Stimulated activated naive CD8-positive, alpha-beta T cell treated with anti-CD3 and anti-CD28 coated beads, Interleukin-15, amount 100 ng/mL, for 72 hours (primary cell): ENCODE measurements around the gene DIP2B.
A peak's percentile ranks its signal among the peaks of the same experiment; 100 is the strongest.
"Not testable (repeated sequence)": the region's sequence is repeated elsewhere in the genome, so short reads cannot be mapped to it uniquely, and the experiment has no call there.

ENCODE experiments used
- ATAC-seq: fragments of 150-1000 bp; cut with Tn5 transposase; 2 replicates; pipeline ENCODE4 v1.10.0; 2021; ENCODE audit warnings: mild to moderate bottlenecking, moderate library complexity
- DNase-seq, 2 donors: peaks; one replicate each; pipeline ENCODE4 v3.0.0; 2021 to 2022
- H3K27ac Mint-ChIP-seq, 2 donors: one replicate each; pipeline ENCODE4 v1.8.0; 2022; ENCODE audit warnings: mild to moderate bottlenecking in 2 of 2, mixed read lengths in 2 of 2, moderate library complexity in 2 of 2
- H3K27me3 Mint-ChIP-seq: one replicate; pipeline ENCODE4 v1.8.0; 2022; ENCODE audit warnings: mixed read lengths
- H3K4me1 Mint-ChIP-seq: one replicate; pipeline ENCODE4 v1.8.0; 2022; ENCODE audit warnings: mild to moderate bottlenecking, mixed read lengths
- H3K4me3 Mint-ChIP-seq, 2 donors: one replicate each; pipeline ENCODE4 v1.8.0; 2022; ENCODE audit warnings: mild to moderate bottlenecking in 2 of 2, mixed read lengths in 2 of 2, moderate library complexity in 1 of 2
- H3K9me3 Mint-ChIP-seq, 2 donors: one replicate each; pipeline ENCODE4 v1.8.0; 2022; ENCODE audit warnings: mixed read lengths in 2 of 2

Gene DIP2B

GRCh38 chr12:50533203-50533584 lies 28.4 kb downstream of the DIP2B start:
- no peak overlapping the region for H3K4me3 Mint-ChIP-seq
- no peaks in the 10 kb centered on the region for H3K9me3 Mint-ChIP-seq
- no peak for DNase-seq
- peaks cover 28% of the 10 kb centered on the region for H3K4me1 Mint-ChIP-seq
- H3K27me3 Mint-ChIP-seq, result no peaks in the 10 kb centered on the region
- no peak for ATAC-seq
- no peak overlapping the region for H3K27ac Mint-ChIP-seq

- Mint-ChIP-seq H3K4me1 (peaks cover 23% of the 10 kb centered on the region), H3K27me3 (no peaks in the 10 kb centered on the region), H3K4me3 (no peak overlapping the region), H3K27ac (peak overlapping the region in 1 of 2 donors; percentile 23), H3K9me3 (no peaks in the 10 kb centered on the region)
- no peak for DNase-seq
- ATAC-seq, result no peak
Observed at GRCh38 chr12:50533971-50534370, 29.2 kb downstream of the DIP2B start.

GRCh38 chr12:50536831-50537537 lies 32.2 kb downstream of the DIP2B start:
- Mint-ChIP-seq H3K27ac (no peak overlapping the region), H3K27me3 (no peaks in the 10 kb centered on the region), H3K9me3 (no peaks in the 10 kb centered on the region), H3K4me3 (no peak overlapping the region), H3K4me1 (peaks cover 30% of the 10 kb centered on the region)
- ATAC-seq (no peak), DNase-seq (no peak)

- H3K4me3 Mint-ChIP-seq, result no peak overlapping the region
- no peaks in the 10 kb centered on the region for H3K27me3 Mint-ChIP-seq
- no peak for DNase-seq
- H3K4me1 Mint-ChIP-seq, result peaks cover 35% of the 10 kb centered on the region
- ATAC-seq, result no peak
- no peak overlapping the region for H3K27ac Mint-ChIP-seq
- H3K9me3 Mint-ChIP-seq, result no peaks in the 10 kb centered on the region
Observed at GRCh38 chr12:50537538-50537919, 32.7 kb downstream of the DIP2B start.

GRCh38 chr12:50538182-50538581 lies 33.4 kb downstream of the DIP2B start:
- Mint-ChIP-seq H3K4me1 (peaks cover 42% of the 10 kb centered on the region), H3K9me3 (no peaks in the 10 kb centered on the region), H3K27ac (no peak overlapping the region), H3K27me3 (no peaks in the 10 kb centered on the region), H3K4me3 (no peak overlapping the region)
- DNase-seq (no peak), ATAC-seq (no peak)

- no peaks in the 10 kb centered on the region for H3K27me3 Mint-ChIP-seq
- no peak for ATAC-seq
- H3K27ac Mint-ChIP-seq, result no peak overlapping the region
- H3K4me1 Mint-ChIP-seq, result peaks cover 52% of the 10 kb centered on the region
- H3K9me3 Mint-ChIP-seq, result no peaks in the 10 kb centered on the region
- DNase-seq, result no peak
- H3K4me3 Mint-ChIP-seq, result no peak overlapping the region
Observed at GRCh38 chr12:50541139-50541538, 36.4 kb downstream of the DIP2B start.

GRCh38 chr12:50542448-50542847 lies 37.7 kb downstream of the DIP2B start:
- Mint-ChIP-seq H3K4me3 (peak overlapping the region in 1 of 2 donors; percentile 19), H3K4me1 (peaks cover 48% of the 10 kb centered on the region), H3K9me3 (no peaks in the 10 kb centered on the region), H3K27ac (peak overlapping the region; percentile 91 to 95), H3K27me3 (no peaks in the 10 kb centered on the region)
- DNase-seq (peak in 1 of 2 donors; percentile 30), ATAC-seq (peak; percentile 100)

- not testable (repeated sequence) for H3K9me3 Mint-ChIP-seq, DNase-seq, H3K4me3 Mint-ChIP-seq, H3K27me3 Mint-ChIP-seq, ATAC-seq
- Mint-ChIP-seq H3K4me1 (peaks cover 40% of the 10 kb centered on the region), H3K27ac (peak overlapping the region; percentile 91 to 95)
Observed at GRCh38 chr12:50543188-50543587, 38.4 kb downstream of the DIP2B start.

GRCh38 chr12:50545213-50545612 lies 40.4 kb downstream of the DIP2B start:
- no peaks in the 10 kb centered on the region for H3K9me3 Mint-ChIP-seq
- H3K4me1 Mint-ChIP-seq, result peaks cover 32% of the 10 kb centered on the region
- no peak overlapping the region for H3K4me3 Mint-ChIP-seq
- no peak overlapping the region for H3K27ac Mint-ChIP-seq
- DNase-seq, result no peak
- H3K27me3 Mint-ChIP-seq, result no peaks in the 10 kb centered on the region
- ATAC-seq, result no peak

- no peaks in the 10 kb centered on the region for H3K9me3 Mint-ChIP-seq
Observed at GRCh38 chr12:50545786-50546185, 41.0 kb downstream of the DIP2B start.

GRCh38 chr12:50546441-50547318 lies 41.9 kb downstream of the DIP2B start:
- Mint-ChIP-seq H3K4me3 (no peak overlapping the region), H3K27ac (peak overlapping the region in 1 of 2 donors; percentile 37), H3K27me3 (no peaks in the 10 kb centered on the region), H3K4me1 (peaks cover 38% of the 10 kb centered on the region), H3K9me3 (no peaks in the 10 kb centered on the region)
- ATAC-seq (no peak), DNase-seq (no peak)

More at GRCh38 chr12:50545786-50546185, 41.0 kb downstream of the DIP2B start:
- H3K27ac Mint-ChIP-seq, result no peak overlapping the region
- no peaks in the 10 kb centered on the region for H3K27me3 Mint-ChIP-seq
- no peak overlapping the region for H3K4me3 Mint-ChIP-seq
- peaks cover 35% of the 10 kb centered on the region for H3K4me1 Mint-ChIP-seq
- DNase-seq, result no peak
- no peak for ATAC-seq

- no peak overlapping the region for H3K4me3 Mint-ChIP-seq
- peaks cover 36% of the 10 kb centered on the region for H3K4me1 Mint-ChIP-seq
- no peak overlapping the region for H3K27ac Mint-ChIP-seq
- ATAC-seq (no peak), DNase-seq (no peak)
- no peaks in the 10 kb centered on the region for H3K9me3 Mint-ChIP-seq
- no peaks in the 10 kb centered on the region for H3K27me3 Mint-ChIP-seq
Observed at GRCh38 chr12:50547742-50548141, 43.0 kb downstream of the DIP2B start.

- H3K4me3 Mint-ChIP-seq, result no peak overlapping the region
Observed at GRCh38 chr12:50549885-50550284, 45.1 kb downstream of the DIP2B start.

GRCh38 chr12:50550530-50551223 lies 45.9 kb downstream of the DIP2B start:
- H3K4me1 Mint-ChIP-seq, result peaks cover 54% of the 10 kb centered on the region
- H3K27ac Mint-ChIP-seq, result no peak overlapping the region

More at GRCh38 chr12:50549885-50550284, 45.1 kb downstream of the DIP2B start:
- Mint-ChIP-seq H3K27ac (no peak overlapping the region), H3K4me1 (peaks cover 49% of the 10 kb centered on the region), H3K27me3 (no peaks in the 10 kb centered on the region), H3K9me3 (no peaks in the 10 kb centered on the region)
- ATAC-seq (no peak), DNase-seq (no peak)

GRCh38 chr12:50551866-50552265 lies 47.1 kb downstream of the DIP2B start:
- ATAC-seq (no peak), DNase-seq (no peak)
- Mint-ChIP-seq H3K4me3 (no peak overlapping the region), H3K4me1 (peaks cover 57% of the 10 kb centered on the region), H3K27ac (no peak overlapping the region), H3K27me3 (no peaks in the 10 kb centered on the region), H3K9me3 (no peaks in the 10 kb centered on the region)

More at GRCh38 chr12:50550530-50551223, 45.9 kb downstream of the DIP2B start:
- Mint-ChIP-seq H3K27me3 (no peaks in the 10 kb centered on the region), H3K9me3 (no peaks in the 10 kb centered on the region), H3K4me3 (no peak overlapping the region)
- no peak for DNase-seq
- no peak for ATAC-seq

- Mint-ChIP-seq H3K27me3 (no peaks in the 10 kb centered on the region), H3K4me1 (peaks cover 75% of the 10 kb centered on the region), H3K9me3 (no peaks in the 10 kb centered on the region), H3K4me3 (no peak overlapping the region), H3K27ac (no peak overlapping the region)
- DNase-seq, result no peak
- ATAC-seq, result no peak
Observed at GRCh38 chr12:50554651-50555050, 49.9 kb downstream of the DIP2B start.
